HepG2 (cell line): Measurements from ENCODE around the gene DCHS2. TPM values are rescaled to one million over a fixed set of nuclear protein-coding genes. Genes with fewer than 3 reads are reported as not detected.

ENCODE experiments used
- ATAC-seq: fragments of 200-7000 bp; cut with Tn5 transposase; 3 replicates; pipeline ENCODE4 v1.9.1; 2020; ENCODE audit warnings: mild to moderate bottlenecking, moderate library complexity
- BruUV-seq: library from RNA; stranded (reverse); fragments of 400-500 nt; replicated peaks from 2 replicates; lab custom pipeline; 2021; lab: Mats Ljungman, UMichigan
- CTCF ChIA-PET: fragments of 300-600 bp; formaldehyde crosslinking; extraction: SDS; loops from one replicate; lab custom pipeline; 2021; ENCODE audit warnings: low total read pairs, inconsistent platforms, low intra/inter-chr PET ratio; lab: Yijun Ruan, JAX
- POLR2A ChIA-PET: fragments of 350-600 bp; sonication (Branson Sonifier 250); formaldehyde crosslinking; loops from one replicate; lab custom pipeline; 2020; ENCODE audit warnings: antibody characterized with exemption, inconsistent platforms; lab: Yijun Ruan, JAX
- DNase-seq: peaks from one replicate; pipeline ENCODE4 v3.0.0-alpha.2; 2015; ENCODE audit warnings: low spot score
- FAIRE-seq: peaks from 3 replicates; lab custom pipeline; 2011; peaks lifted over from hg19 to GRCh38; lab: Jason Lieb, UNC
- H2AFZ ChIP-seq: one replicate; pipeline ENCODE4 v1.6.1; 2011; ENCODE audit warnings: low read length, inconsistent platforms
- H3K27ac ChIP-seq: fragments of 300-600 bp; 3 replicates; pipeline ENCODE4 v1.8.0; 2011; ENCODE audit warnings: mixed run types, mild to moderate bottlenecking, mixed read lengths, low read length, inconsistent platforms; ENCODE audit not compliant: insufficient read depth; ENCODE audit errors: extremely low read length
- H3K27me3 ChIP-seq, 2 experiments: fragments of 200-600 bp in 1 of 2; 2 replicates in 1 of 2; 3 replicates in 1 of 2; pipeline versions ENCODE4 v1.6.0 to v1.8.0; 2011; ENCODE audit warnings: low read length in 2 of 2, mild to moderate bottlenecking in 2 of 2, moderate library complexity in 2 of 2, inconsistent platforms in 1 of 2; ENCODE audit not compliant: insufficient read depth in 2 of 2, control insufficient read depth in 1 of 2
- H3K36me3 ChIP-seq, 2 experiments: fragments of 200-600 bp in 1 of 2; replicated peaks in 1 of 2; 2 replicates in 1 of 2; 3 replicates in 1 of 2; pipeline versions ENCODE4 v1.5.1 to v1.8.0; 2011; ENCODE audit warnings: low read length in 2 of 2, inconsistent platforms in 1 of 2; ENCODE audit not compliant: insufficient read depth in 2 of 2, control insufficient read depth in 1 of 2
- H3K4me1 ChIP-seq: 2 replicates; pipeline ENCODE4 v1.5.1; 2012; ENCODE audit warnings: low read length, inconsistent platforms; ENCODE audit not compliant: insufficient read depth
- H3K4me2 ChIP-seq: 2 replicates; pipeline ENCODE4 v1.6.0; 2011; ENCODE audit warnings: low read depth, low read length, inconsistent platforms
- H3K4me3 ChIP-seq, 3 experiments: fragments of 200-600 bp in 1 of 3; sonication (generic), shearing (Covaris generic) in 1 of 3; replicated peaks in 1 of 3; 2 replicates each; pipeline ENCODE4 v1.5.1; 2011 to 2016; ENCODE audit warnings: low read length in 3 of 3, inconsistent platforms in 2 of 3, low read depth in 2 of 3, mild to moderate bottlenecking in 2 of 3, control low read depth in 1 of 3, mixed read lengths in 1 of 3; ENCODE audit not compliant: insufficient read depth in 1 of 3
- H3K79me2 ChIP-seq: one replicate; pipeline ENCODE4 v1.6.1; 2011; ENCODE audit warnings: low read length, inconsistent platforms; ENCODE audit not compliant: insufficient read depth
- H3K9ac ChIP-seq: 2 replicates; pipeline ENCODE4 v1.6.0; 2011; ENCODE audit warnings: mild to moderate bottlenecking, low read depth, low read length, inconsistent platforms; ENCODE audit not compliant: insufficient read depth
- H3K9me3 ChIP-seq: 2 replicates; pipeline ENCODE4 v1.5.1; 2012; ENCODE audit warnings: mild to moderate bottlenecking, low read length
- H4K20me1 ChIP-seq: 2 replicates; pipeline ENCODE4 v1.6.0; 2011; ENCODE audit warnings: inconsistent platforms, mild to moderate bottlenecking, low read length, moderate library complexity; ENCODE audit not compliant: insufficient read depth
- CSRNP1 ChIP-seq: sonication (generic); formaldehyde crosslinking; IDR thresholded peaks from 2 replicates; pipeline ENCODE4 v1.8.1; 2023; ENCODE audit warnings: mild to moderate bottlenecking, missing genetic modification reagents
- JARID2 ChIP-seq: sonication (generic); formaldehyde crosslinking; IDR thresholded peaks from 2 replicates; pipeline ENCODE4 v1.8.1; 2023; ENCODE audit warnings: missing genetic modification reagents, inconsistent platforms; ENCODE audit not compliant: insufficient replicate concordance
- ZBTB20 ChIP-seq: sonication (generic); formaldehyde crosslinking; IDR thresholded peaks from 2 replicates; pipeline ENCODE4 v1.8.1; 2023; ENCODE audit warnings: missing genetic modification reagents, low read depth, mild to moderate bottlenecking, borderline replicate concordance
- ZFY ChIP-seq: sonication (generic); formaldehyde crosslinking; IDR thresholded peaks from 2 replicates; pipeline ENCODE4 v1.4.0; 2020; ENCODE audit warnings: missing genetic modification reagents
- ZNF121 ChIP-seq: sonication (generic); formaldehyde crosslinking; IDR thresholded peaks from 2 replicates; pipeline ENCODE4 v1.5.0; 2020; ENCODE audit warnings: mild to moderate bottlenecking, missing genetic modification reagents
- ZNF777 ChIP-seq: sonication (generic); formaldehyde crosslinking; IDR thresholded peaks from 2 replicates; pipeline ENCODE4 v1.4.0; 2020; ENCODE audit warnings: missing genetic modification reagents
- WGBS: methylation state at CpG from one replicate; pipeline ENCODE4 v1.1.6; 2017; ENCODE audit warnings: low lambda C conversion rate; 5-methylcytosine and 5-hydroxymethylcytosine counted together
- in situ Hi-C: cut with HindIII; loops from 2 replicates; pipeline ENCODE4 v1.10.0; 2017; ENCODE audit warnings: low pct_unique_long_range_greater_than_20kb; ENCODE audit not compliant: extremely low pct_ligation_motif_present
- intact Hi-C: fragments of 100-400 bp; cut with micrococcal nuclease; formaldehyde crosslinking; loops from one replicate; pipeline ENCODE4 v1.10.0; 2022; ENCODE audit not compliant: unreplicated experiment
- polyA plus RNA-seq, 8 experiments: library from polyadenylated mRNA; depleted of rRNA in 3 of 8; stranded (reverse) in 7 of 8; unstranded in 1 of 8; fragments of >200 nt; fragmentation: Illumina TruSeq in 4 of 8; extraction: Trizol in 4 of 8; gene quantifications; 2 replicates each; pipeline versions ENCODE4 v1.2.1 to v1.2.3, GENCODE V29; 2011 to 2016; ENCODE audit warnings: low read depth in 4 of 8, missing spikeins in 1 of 8, mixed read lengths in 1 of 8; ENCODE audit not compliant: insufficient read depth in 1 of 8
- total RNA-seq, 5 experiments: library from RNA; depleted of rRNA; stranded (reverse); fragments of >200 nt; fragmentation: Illumina TruSeq; extraction: Trizol; gene quantifications; 2 replicates each; pipeline ENCODE4 v1.2.3, GENCODE V29; 2016; ENCODE audit warnings: low read depth in 1 of 5
- TF ChIP-seq, protein P1 (sequence below): sonication (generic); formaldehyde crosslinking; IDR thresholded peaks from 2 replicates; pipeline ENCODE4 v1.4.0; 2020; ENCODE audit warnings: mild to moderate bottlenecking, missing genetic modification reagents
- TF ChIP-seq, protein P2 (sequence below): sonication (generic); formaldehyde crosslinking; IDR thresholded peaks from 2 replicates; pipeline ENCODE4 v1.4.0; 2020; ENCODE audit warnings: missing genetic modification reagents
- TF ChIP-seq, protein P3 (sequence below): sonication (generic); formaldehyde crosslinking; IDR thresholded peaks from 2 replicates; pipeline ENCODE4 v1.4.0; 2020; ENCODE audit warnings: mild to moderate bottlenecking, missing genetic modification reagents

DCHS2 gene
- total and polyA plus RNA-seq, 2 of the 13 experiments (the other 11 are each of a cell fraction or from before 2014, with no cell fraction given): 0.03 TPM; not detected in 1

- WGBS: 47% methylated on average over 6 of the region's 6 CpGs
- H3K4me3 ChIP-seq: no peak overlapping the region
- H4K20me1 ChIP-seq: no peaks in the 10 kb centered on the region
- H3K4me2 ChIP-seq: no peak overlapping the region
- in situ Hi-C loops (no loop called here), intact Hi-C loops (no loop called here)
- no peaks in the 10 kb centered on the region for H3K36me3 ChIP-seq
- POLR2A ChIA-PET: no interaction called here
- ATAC-seq (no peak), FAIRE-seq (no peak), DNase-seq (no peak)
- no peaks in the 10 kb centered on the region for H3K27me3 ChIP-seq
- CTCF ChIA-PET: no interaction called here
- no peaks in the 10 kb centered on the region for H3K4me1 ChIP-seq
- H3K9me3 ChIP-seq: no peaks in the 10 kb centered on the region
- H3K9ac ChIP-seq: no peak overlapping the region
- TF ChIP-seq ZFY (CRISPR knock-in tag): no peak
- TF ChIP-seq, protein P1, sequence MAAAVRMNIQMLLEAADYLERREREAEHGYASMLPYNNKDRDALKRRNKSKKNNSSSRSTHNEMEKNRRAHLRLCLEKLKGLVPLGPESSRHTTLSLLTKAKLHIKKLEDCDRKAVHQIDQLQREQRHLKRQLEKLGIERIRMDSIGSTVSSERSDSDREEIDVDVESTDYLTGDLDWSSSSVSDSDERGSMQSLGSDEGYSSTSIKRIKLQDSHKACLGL (CRISPR knock-in tag): no peak
- no peak for TF ChIP-seq CSRNP1 (CRISPR knock-in tag)
- TF ChIP-seq, protein P2, sequence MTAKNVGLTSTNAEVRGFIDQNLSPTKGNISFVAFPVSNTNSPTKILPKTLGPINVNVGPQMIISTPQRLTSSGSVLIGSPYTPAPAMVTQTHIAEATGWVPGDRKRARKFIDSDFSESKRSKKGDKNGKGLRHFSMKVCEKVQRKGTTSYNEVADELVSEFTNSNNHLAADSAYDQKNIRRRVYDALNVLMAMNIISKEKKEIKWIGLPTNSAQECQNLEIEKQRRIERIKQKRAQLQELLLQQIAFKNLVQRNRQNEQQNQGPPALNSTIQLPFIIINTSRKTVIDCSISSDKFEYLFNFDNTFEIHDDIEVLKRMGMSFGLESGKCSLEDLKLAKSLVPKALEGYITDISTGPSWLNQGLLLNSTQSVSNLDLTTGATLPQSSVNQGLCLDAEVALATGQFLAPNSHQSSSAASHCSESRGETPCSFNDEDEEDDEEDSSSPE (CRISPR knock-in tag): no peak
- TF ChIP-seq, protein P3, sequence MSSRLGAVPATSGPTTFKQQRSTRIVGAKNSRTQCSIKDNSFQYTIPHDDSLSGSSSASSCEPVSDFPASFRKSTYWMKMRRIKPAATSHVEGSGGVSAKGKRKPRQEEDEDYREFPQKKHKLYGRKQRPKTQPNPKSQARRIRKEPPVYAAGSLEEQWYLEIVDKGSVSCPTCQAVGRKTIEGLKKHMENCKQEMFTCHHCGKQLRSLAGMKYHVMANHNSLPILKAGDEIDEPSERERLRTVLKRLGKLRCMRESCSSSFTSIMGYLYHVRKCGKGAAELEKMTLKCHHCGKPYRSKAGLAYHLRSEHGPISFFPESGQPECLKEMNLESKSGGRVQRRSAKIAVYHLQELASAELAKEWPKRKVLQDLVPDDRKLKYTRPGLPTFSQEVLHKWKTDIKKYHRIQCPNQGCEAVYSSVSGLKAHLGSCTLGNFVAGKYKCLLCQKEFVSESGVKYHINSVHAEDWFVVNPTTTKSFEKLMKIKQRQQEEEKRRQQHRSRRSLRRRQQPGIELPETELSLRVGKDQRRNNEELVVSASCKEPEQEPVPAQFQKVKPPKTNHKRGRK (CRISPR knock-in tag): no peak
- TF ChIP-seq ZNF121: no peak
- TF ChIP-seq JARID2 (CRISPR knock-in tag): no peak
- TF ChIP-seq ZNF777: no peak
- no peak for TF ChIP-seq ZBTB20 (CRISPR knock-in tag)
- BruUV-seq: no TSS peak
- H3K79me2 ChIP-seq: no peaks in the 10 kb centered on the region
- H3K27ac ChIP-seq: no peak overlapping the region
- H2AFZ ChIP-seq: no peak overlapping the region
Observed at GRCh38 chr4:154465085-154465484, 26.5 kb downstream of the DCHS2 start.
